Mesendoderm (in vitro differentiated cells): ENCODE measurements around the gene TRPC4.

Source experiments
- DNase-seq: peaks from one replicate; pipeline ENCODE4 v3.0.0; 2013
- H2AK5ac ChIP-seq: 2 replicates; pipeline ENCODE4 v1.6.1; 2013; ENCODE audit warnings: low read length, inconsistent platforms
- H2BK120ac ChIP-seq: 2 replicates; pipeline ENCODE4 v1.6.1; 2013; ENCODE audit warnings: low read depth, mild to moderate bottlenecking, low read length, moderate library complexity, mixed read lengths
- H2BK15ac ChIP-seq: replicated peaks from 2 replicates; pipeline ENCODE4 v1.6.1; 2013; ENCODE audit warnings: low read depth, mild to moderate bottlenecking, moderate library complexity
- H2BK5ac ChIP-seq: 2 replicates; pipeline ENCODE4 v1.6.1; 2013; ENCODE audit warnings: low read length, inconsistent platforms
- H3K18ac ChIP-seq: 2 replicates; pipeline ENCODE4 v1.6.1; 2013; ENCODE audit warnings: mild to moderate bottlenecking, low read length, mixed read lengths
- H3K23ac ChIP-seq: one replicate; pipeline ENCODE4 v1.6.1; 2013; ENCODE audit warnings: low read length
- H3K27ac ChIP-seq: 2 replicates; pipeline ENCODE4 v1.5.1; 2013; ENCODE audit warnings: low read depth, mild to moderate bottlenecking, inconsistent platforms, low read length, moderate library complexity
- H3K27me3 ChIP-seq: 2 replicates; pipeline ENCODE4 v1.6.1; 2013; ENCODE audit warnings: low read length, control low read depth, mild to moderate bottlenecking, inconsistent platforms; ENCODE audit not compliant: insufficient read depth, poor library complexity
- H3K36me3 ChIP-seq: 2 replicates; pipeline ENCODE4 v1.6.1; 2013; ENCODE audit warnings: low read length, inconsistent platforms; ENCODE audit not compliant: control insufficient read depth, insufficient read depth
- H3K4ac ChIP-seq: one replicate; pipeline ENCODE4 v1.6.1; 2013; ENCODE audit warnings: low read depth, mild to moderate bottlenecking, low read length, moderate library complexity
- H3K4me1 ChIP-seq: 2 replicates; pipeline ENCODE4 v1.6.1; 2013; ENCODE audit warnings: low read depth, low read length, inconsistent platforms; ENCODE audit not compliant: control insufficient read depth
- H3K4me2 ChIP-seq: 2 replicates; pipeline ENCODE4 v1.6.1; 2013; ENCODE audit warnings: low read length
- H3K4me3 ChIP-seq: 2 replicates; pipeline ENCODE4 v1.5.1; 2013; ENCODE audit warnings: mild to moderate bottlenecking, low read length
- H3K56ac ChIP-seq: one replicate; pipeline ENCODE4 v1.6.1; 2013; ENCODE audit warnings: low read length
- H3K79me1 ChIP-seq: 2 replicates; pipeline ENCODE4 v1.6.1; 2013; ENCODE audit warnings: low read length, inconsistent platforms
- H3K79me2 ChIP-seq: 2 replicates; pipeline ENCODE4 v1.6.1; 2013; ENCODE audit warnings: mild to moderate bottlenecking, low read length; ENCODE audit not compliant: control insufficient read depth, insufficient read depth
- H3K9ac ChIP-seq: 2 replicates; pipeline ENCODE4 v1.6.1; 2013; ENCODE audit warnings: low read length, inconsistent platforms
- H4K5ac ChIP-seq: one replicate; pipeline ENCODE4 v1.6.1; 2013; ENCODE audit warnings: low read length
- H4K8ac ChIP-seq: one replicate; pipeline ENCODE4 v1.6.1; 2013; ENCODE audit warnings: low read depth, mild to moderate bottlenecking, control low read depth, low read length, moderate library complexity
- WGBS: extraction: QIAGEN DNeasy Blood & Tissue Kit; methylation state at CpG from one replicate; pipeline ENCODE4 v1.1.7; 2013; ENCODE audit warnings: low lambda C conversion rate, missing lambda C conversion rate; ENCODE audit not compliant: insufficient coverage; ENCODE audit errors: extremely low coverage; 5-methylcytosine and 5-hydroxymethylcytosine counted together

Gene TRPC4

GRCh38 chr13:37906880-37907279 is 37.3 kb upstream of the TRPC4 start:
- H3K4ac ChIP-seq: no peak overlapping the region
- H3K27ac ChIP-seq: no peak overlapping the region
- H3K27me3 ChIP-seq: no peaks in the 10 kb centered on the region
- no peaks in the 10 kb centered on the region for H3K36me3 ChIP-seq
- no peak overlapping the region for H2AK5ac ChIP-seq
- no peaks in the 10 kb centered on the region for H3K4me1 ChIP-seq
- H3K18ac ChIP-seq: no peak overlapping the region
- H4K5ac ChIP-seq: no peak overlapping the region
- H2BK5ac ChIP-seq: no peak overlapping the region
- H3K4me3 ChIP-seq: no peak overlapping the region
- H3K4me2 ChIP-seq: no peak overlapping the region
- no peaks in the 10 kb centered on the region for H3K79me2 ChIP-seq
- WGBS: no CpG with 5 or more reads among the region's 1 CpG
- no peak overlapping the region for H3K23ac ChIP-seq
- no peak overlapping the region for H3K9ac ChIP-seq
- DNase-seq: no peak
- H2BK15ac ChIP-seq: no peak overlapping the region
- no peak overlapping the region for H3K56ac ChIP-seq
- H2BK120ac ChIP-seq: no peak overlapping the region
- no peaks in the 10 kb centered on the region for H3K79me1 ChIP-seq
- no peak overlapping the region for H4K8ac ChIP-seq

- Histone ChIP-seq H3K9ac (no peak overlapping the region), H3K27me3 (no peaks in the 10 kb centered on the region), H3K4me1 (no peaks in the 10 kb centered on the region), H2BK5ac (no peak overlapping the region), H3K23ac (no peak overlapping the region), H3K4me3 (no peak overlapping the region), H4K8ac (no peak overlapping the region), H3K79me1 (no peaks in the 10 kb centered on the region), H3K18ac (no peak overlapping the region), H4K5ac (no peak overlapping the region), H3K4me2 (no peak overlapping the region), H2AK5ac (no peak overlapping the region), H3K36me3 (no peaks in the 10 kb centered on the region), H2BK120ac (no peak overlapping the region), H2BK15ac (no peak overlapping the region), H3K4ac (no peak overlapping the region), H3K56ac (no peak overlapping the region), H3K27ac (no peak overlapping the region), H3K79me2 (no peaks in the 10 kb centered on the region)
- no CpG with 5 or more reads among the region's 2 CpGs for WGBS
- no peak for DNase-seq
These were observed 36.2 kb upstream of the TRPC4 start for GRCh38 chr13:37905736-37906135.

- WGBS: no CpG with 5 or more reads among the region's 4 CpGs
These were observed 30.2 kb upstream of the TRPC4 start for GRCh38 chr13:37899753-37900152.

GRCh38 chr13:37893321-37893720 is 23.7 kb upstream of the TRPC4 start:
- H4K5ac ChIP-seq: no peak overlapping the region
- no peak overlapping the region for H3K27ac ChIP-seq
- H2BK15ac ChIP-seq: no peak overlapping the region
- H3K4ac ChIP-seq: no peak overlapping the region
- H3K79me2 ChIP-seq: no peaks in the 10 kb centered on the region
- H3K23ac ChIP-seq: no peak overlapping the region
- H3K79me1 ChIP-seq: no peaks in the 10 kb centered on the region
- H2BK120ac ChIP-seq: no peak overlapping the region
- H3K27me3 ChIP-seq: no peaks in the 10 kb centered on the region
- no peaks in the 10 kb centered on the region for H3K36me3 ChIP-seq
- H3K9ac ChIP-seq: no peak overlapping the region
- no peaks in the 10 kb centered on the region for H3K4me1 ChIP-seq
- H3K4me3 ChIP-seq: no peak overlapping the region
- H3K56ac ChIP-seq: no peak overlapping the region
- H4K8ac ChIP-seq: no peak overlapping the region
- no peak for DNase-seq
- H2BK5ac ChIP-seq: no peak overlapping the region
- H3K18ac ChIP-seq: no peak overlapping the region
- no peak overlapping the region for H3K4me2 ChIP-seq
- H2AK5ac ChIP-seq: no peak overlapping the region

More at GRCh38 chr13:37899753-37900152, 30.2 kb upstream of the TRPC4 start:
- H3K4me3 ChIP-seq: no peak overlapping the region
- no peak overlapping the region for H2BK5ac ChIP-seq
- H3K18ac ChIP-seq: no peak overlapping the region
- H3K4ac ChIP-seq: no peak overlapping the region
- H2BK120ac ChIP-seq: no peak overlapping the region
- no peak overlapping the region for H4K8ac ChIP-seq
- no peaks in the 10 kb centered on the region for H3K79me1 ChIP-seq
- H3K27ac ChIP-seq: no peak overlapping the region
- no peaks in the 10 kb centered on the region for H3K4me1 ChIP-seq
- H3K79me2 ChIP-seq: no peaks in the 10 kb centered on the region
- no peak overlapping the region for H3K9ac ChIP-seq
- H3K36me3 ChIP-seq: no peaks in the 10 kb centered on the region
- H2AK5ac ChIP-seq: no peak overlapping the region
- no peak overlapping the region for H3K56ac ChIP-seq
- H3K23ac ChIP-seq: no peak overlapping the region
- H3K4me2 ChIP-seq: no peak overlapping the region
- no peaks in the 10 kb centered on the region for H3K27me3 ChIP-seq
- no peak overlapping the region for H2BK15ac ChIP-seq
- no peak for DNase-seq
- H4K5ac ChIP-seq: no peak overlapping the region

- no peak overlapping the region for H3K18ac ChIP-seq
- no peak overlapping the region for H2BK120ac ChIP-seq
- no peaks in the 10 kb centered on the region for H3K36me3 ChIP-seq
- H3K4me1 ChIP-seq: no peaks in the 10 kb centered on the region
- WGBS: no CpG with 5 or more reads among the region's 4 CpGs
- H3K9ac ChIP-seq: no peak overlapping the region
- H3K4me2 ChIP-seq: no peak overlapping the region
- no peak overlapping the region for H3K4me3 ChIP-seq
- no peak overlapping the region for H4K5ac ChIP-seq
- H3K79me2 ChIP-seq: no peaks in the 10 kb centered on the region
- no peak for DNase-seq
- no peak overlapping the region for H2BK5ac ChIP-seq
- H3K27me3 ChIP-seq: no peaks in the 10 kb centered on the region
- H2BK15ac ChIP-seq: no peak overlapping the region
- no peaks in the 10 kb centered on the region for H3K79me1 ChIP-seq
- no peak overlapping the region for H3K4ac ChIP-seq
- no peak overlapping the region for H3K23ac ChIP-seq
- no peak overlapping the region for H2AK5ac ChIP-seq
- no peak overlapping the region for H3K56ac ChIP-seq
- no peak overlapping the region for H4K8ac ChIP-seq
- H3K27ac ChIP-seq: no peak overlapping the region
These were observed 20.2 kb upstream of the TRPC4 start for GRCh38 chr13:37889820-37890219.

- Histone ChIP-seq H4K8ac (no peak overlapping the region), H2BK120ac (no peak overlapping the region), H3K9ac (no peak overlapping the region), H3K27me3 (no peaks in the 10 kb centered on the region), H4K5ac (no peak overlapping the region), H3K4me3 (no peak overlapping the region), H2BK5ac (no peak overlapping the region), H2BK15ac (no peak overlapping the region), H3K27ac (no peak overlapping the region), H3K4me1 (no peaks in the 10 kb centered on the region), H3K4me2 (no peak overlapping the region), H3K18ac (no peak overlapping the region), H3K79me1 (no peaks in the 10 kb centered on the region), H3K79me2 (no peaks in the 10 kb centered on the region), H3K23ac (no peak overlapping the region), H2AK5ac (no peak overlapping the region), H3K36me3 (no peaks in the 10 kb centered on the region), H3K56ac (no peak overlapping the region), H3K4ac (no peak overlapping the region)
- WGBS: no CpG with 5 or more reads among the region's 2 CpGs
- DNase-seq: no peak
These were observed 19.5 kb upstream of the TRPC4 start for GRCh38 chr13:37889102-37889501.
